Suprapubic skin (tissue), 4 donors: ENCODE measurements around the gene KLF18. TPM values are rescaled to one million over a fixed set of nuclear protein-coding genes. Genes with fewer than 3 reads are reported as not detected.

Experiments used
- DNase-seq, 2 donors: peaks; one replicate each; pipeline ENCODE4 v3.0.0-alpha.2; 2019; ENCODE audit warnings: low spot score in 2 of 2
- H3K27ac ChIP-seq: fragments of 200-600 bp; sonication (generic); one replicate; pipeline ENCODE4 v1.5.1; 2019
- H3K27me3 ChIP-seq: fragments of 200-600 bp; sonication (generic); one replicate; pipeline ENCODE4 v1.5.1; 2019
- H3K36me3 ChIP-seq: fragments of 200-600 bp; sonication (generic); one replicate; pipeline ENCODE4 v1.5.1; 2019
- H3K4me1 ChIP-seq: fragments of 200-600 bp; sonication (generic); one replicate; pipeline ENCODE4 v1.5.1; 2019
- H3K4me3 ChIP-seq: fragments of 200-600 bp; sonication (generic); one replicate; pipeline ENCODE4 v1.5.1; 2019; ENCODE audit warnings: mild to moderate bottlenecking
- H3K9me3 ChIP-seq: fragments of 200-600 bp; sonication (generic); one replicate; pipeline ENCODE4 v1.5.1; 2019
- EP300 ChIP-seq: sonication (generic); formaldehyde crosslinking; IDR thresholded peaks from one replicate; pipeline ENCODE4 v1.6.1; 2017; ENCODE audit warnings: antibody characterized with exemption
- POLR2A ChIP-seq, 2 donors: fragments of 450-650 bp; IDR thresholded peaks; one replicate each; pipeline ENCODE4 v1.6.1; 2017; ENCODE audit warnings: antibody characterized with exemption in 2 of 2, mild to moderate bottlenecking in 2 of 2, moderate library complexity in 2 of 2
- POLR2AphosphoS5 ChIP-seq, 3 donors: sonication (generic); formaldehyde crosslinking; IDR thresholded peaks; one replicate each; pipeline ENCODE4 v1.6.1; 2017; ENCODE audit warnings: antibody characterized with exemption in 3 of 3
- WGBS: methylation state at CpG from one replicate; pipeline ENCODE4 v1.1.5; 2018; 5-methylcytosine and 5-hydroxymethylcytosine counted together
- total RNA-seq, 4 donors: library from RNA; depleted of rRNA; stranded (reverse); fragments of >200 nt; gene quantifications; one replicate each; pipeline ENCODE4 v1.1.0, GENCODE V29; 2016
- TF ChIP-seq, protein P1 (sequence below), 2 donors: fragments of 200-600 bp in 1 of 2; fragments of 450-650 bp in 1 of 2; sonication (generic) in 1 of 2; IDR thresholded peaks; one replicate each; pipeline ENCODE4 v1.5.1; 2016 to 2019; ENCODE audit warnings: antibody characterized with exemption in 2 of 2, mild to moderate bottlenecking in 1 of 2, moderate library complexity in 1 of 2

KLF18 gene
- total RNA-seq, 4 donors from 2014 or later = not detected

DNA sequence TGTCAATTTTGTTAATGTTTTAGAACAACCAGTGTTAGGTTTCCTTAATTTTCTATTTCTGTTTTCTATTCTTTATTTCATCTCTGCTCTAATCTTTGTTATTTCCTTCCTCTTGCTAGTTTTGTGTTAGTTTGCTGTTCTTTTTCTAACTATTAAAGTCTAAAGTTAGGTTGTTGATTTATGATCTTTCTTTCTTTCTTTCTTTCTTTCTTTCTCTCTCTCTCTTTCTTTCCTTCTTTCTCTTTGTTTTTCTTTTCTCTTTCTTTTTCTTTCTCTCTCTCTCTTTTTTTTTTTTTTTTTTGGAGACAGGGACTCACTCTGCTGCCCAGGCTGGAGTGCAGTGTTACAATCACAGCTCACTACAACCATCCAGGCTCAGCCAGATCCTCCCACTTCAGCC, 17.4 kb upstream of the KLF18 start:
- TF ChIP-seq POLR2A (IDR thresholded peaks at IDR 0.05) = no peak
- TF ChIP-seq, protein P1, sequence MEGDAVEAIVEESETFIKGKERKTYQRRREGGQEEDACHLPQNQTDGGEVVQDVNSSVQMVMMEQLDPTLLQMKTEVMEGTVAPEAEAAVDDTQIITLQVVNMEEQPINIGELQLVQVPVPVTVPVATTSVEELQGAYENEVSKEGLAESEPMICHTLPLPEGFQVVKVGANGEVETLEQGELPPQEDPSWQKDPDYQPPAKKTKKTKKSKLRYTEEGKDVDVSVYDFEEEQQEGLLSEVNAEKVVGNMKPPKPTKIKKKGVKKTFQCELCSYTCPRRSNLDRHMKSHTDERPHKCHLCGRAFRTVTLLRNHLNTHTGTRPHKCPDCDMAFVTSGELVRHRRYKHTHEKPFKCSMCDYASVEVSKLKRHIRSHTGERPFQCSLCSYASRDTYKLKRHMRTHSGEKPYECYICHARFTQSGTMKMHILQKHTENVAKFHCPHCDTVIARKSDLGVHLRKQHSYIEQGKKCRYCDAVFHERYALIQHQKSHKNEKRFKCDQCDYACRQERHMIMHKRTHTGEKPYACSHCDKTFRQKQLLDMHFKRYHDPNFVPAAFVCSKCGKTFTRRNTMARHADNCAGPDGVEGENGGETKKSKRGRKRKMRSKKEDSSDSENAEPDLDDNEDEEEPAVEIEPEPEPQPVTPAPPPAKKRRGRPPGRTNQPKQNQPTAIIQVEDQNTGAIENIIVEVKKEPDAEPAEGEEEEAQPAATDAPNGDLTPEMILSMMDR (IDR thresholded peaks at IDR 0.05) = no peak
- no peak for TF ChIP-seq POLR2AphosphoS5 (IDR thresholded peaks at IDR 0.05)
- TF ChIP-seq EP300 = no peak

DNA sequence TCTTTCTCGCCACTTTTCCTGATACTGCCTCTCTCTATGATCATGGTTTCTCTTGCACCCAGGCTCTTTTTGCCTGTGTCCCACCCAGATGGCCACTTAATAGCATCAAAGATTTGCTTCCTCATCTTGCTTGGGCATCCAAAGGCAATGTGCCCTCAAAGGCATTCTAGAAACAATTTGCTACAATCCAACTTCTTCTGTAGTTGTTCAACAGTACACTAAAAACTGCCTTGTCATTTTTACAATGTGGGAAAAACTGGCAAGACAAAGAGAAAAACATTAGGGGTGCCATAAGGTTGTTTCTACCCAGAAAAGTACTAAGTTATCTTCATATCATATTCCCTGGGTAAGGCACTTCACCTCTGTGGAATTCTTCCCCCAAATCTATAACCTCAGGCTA, 16.5 kb upstream of the KLF18 start:
- 91% methylated on average over 1 of the region's 1 CpG for WGBS
- TF ChIP-seq, protein P1 (IDR thresholded peaks at IDR 0.05) = no peak
- TF ChIP-seq EP300 (no peak), POLR2AphosphoS5 (IDR thresholded peaks at IDR 0.05) (no peak), POLR2A (IDR thresholded peaks at IDR 0.05) (no peak)

More for the DNA sequence above, 17.4 kb upstream of the KLF18 start:
- Histone ChIP-seq H3K36me3 (no peaks in the 10 kb centered on the region), H3K4me1 (no peaks in the 10 kb centered on the region), H3K9me3 (no peaks in the 10 kb centered on the region), H3K27ac (no peak overlapping the region), H3K27me3 (no peaks in the 10 kb centered on the region), H3K4me3 (no peak overlapping the region)
- DNase-seq = no peak

DNA sequence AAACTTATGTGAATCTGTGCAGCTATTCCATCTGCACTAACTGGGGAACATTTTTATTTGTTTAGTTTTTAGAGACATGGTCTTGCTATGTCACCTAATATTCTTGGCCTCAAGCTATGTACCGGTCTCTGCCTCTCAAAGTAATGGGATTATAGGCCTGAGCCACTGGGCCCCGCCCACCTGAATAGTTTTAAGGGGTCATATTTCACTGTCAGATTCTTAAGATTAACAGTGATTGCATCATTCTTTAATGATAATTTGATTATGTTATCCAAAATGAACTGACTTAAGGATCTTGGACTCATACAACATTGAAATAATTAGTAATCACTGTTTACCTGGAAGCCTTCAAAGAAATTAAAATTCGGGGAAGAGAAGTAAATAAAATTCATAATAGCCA, 12.6 kb upstream of the KLF18 start:
- TF ChIP-seq POLR2AphosphoS5 (IDR thresholded peaks at IDR 0.05) (no peak), POLR2A (IDR thresholded peaks at IDR 0.05) (no peak), EP300 (no peak)
- TF ChIP-seq, protein P1 (IDR thresholded peaks at IDR 0.05) = no peak
- no peak for DNase-seq
- 69% methylated on average over 3 of the region's 3 CpGs for WGBS
- H3K36me3 ChIP-seq = no peaks in the 10 kb centered on the region
- no peaks in the 10 kb centered on the region for H3K9me3 ChIP-seq
- H3K27ac ChIP-seq = no peak overlapping the region
- H3K27me3 ChIP-seq = peaks cover 6% of the 10 kb centered on the region
- H3K4me1 ChIP-seq = no peaks in the 10 kb centered on the region
- H3K4me3 ChIP-seq = no peak overlapping the region

More for the DNA sequence above, 16.5 kb upstream of the KLF18 start:
- H3K27me3 ChIP-seq = no peaks in the 10 kb centered on the region
- no peaks in the 10 kb centered on the region for H3K36me3 ChIP-seq
- no peaks in the 10 kb centered on the region for H3K9me3 ChIP-seq
- no peak overlapping the region for H3K4me3 ChIP-seq
- H3K4me1 ChIP-seq = no peaks in the 10 kb centered on the region
- no peak overlapping the region for H3K27ac ChIP-seq
- DNase-seq = no peak

DNA sequence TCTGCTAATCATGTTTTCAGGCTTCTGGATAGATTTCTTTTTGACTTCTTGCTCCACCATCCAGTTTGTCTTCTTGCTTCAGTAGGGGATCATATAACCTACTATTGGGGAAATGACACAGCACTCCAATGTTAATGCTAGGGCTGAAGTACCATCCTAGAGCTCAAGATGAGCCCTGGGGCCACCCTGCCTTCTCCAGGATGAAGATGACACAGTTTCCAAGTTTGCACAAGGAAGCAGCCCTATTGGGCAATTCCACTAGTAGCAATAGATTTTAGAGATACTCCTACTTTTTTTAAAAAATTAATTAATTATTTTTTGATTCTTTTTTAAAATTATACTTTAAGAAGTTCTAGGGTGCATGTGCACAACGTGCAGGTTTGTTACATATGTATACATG, 11.3 kb upstream of the KLF18 start:
- no peak for DNase-seq
- H3K4me3 ChIP-seq = no peak overlapping the region
- no peaks in the 10 kb centered on the region for H3K36me3 ChIP-seq
- TF ChIP-seq POLR2AphosphoS5 (IDR thresholded peaks at IDR 0.05) (no peak), EP300 (no peak), POLR2A (IDR thresholded peaks at IDR 0.05) (no peak)
- TF ChIP-seq, protein P1 (IDR thresholded peaks at IDR 0.05) = no peak
- H3K27ac ChIP-seq = no peak overlapping the region
- 94% methylated on average over 1 of the region's 1 CpG for WGBS
- H3K4me1 ChIP-seq = no peaks in the 10 kb centered on the region
- peaks cover 8% of the 10 kb centered on the region for H3K27me3 ChIP-seq
- H3K9me3 ChIP-seq = no peaks in the 10 kb centered on the region

DNA sequence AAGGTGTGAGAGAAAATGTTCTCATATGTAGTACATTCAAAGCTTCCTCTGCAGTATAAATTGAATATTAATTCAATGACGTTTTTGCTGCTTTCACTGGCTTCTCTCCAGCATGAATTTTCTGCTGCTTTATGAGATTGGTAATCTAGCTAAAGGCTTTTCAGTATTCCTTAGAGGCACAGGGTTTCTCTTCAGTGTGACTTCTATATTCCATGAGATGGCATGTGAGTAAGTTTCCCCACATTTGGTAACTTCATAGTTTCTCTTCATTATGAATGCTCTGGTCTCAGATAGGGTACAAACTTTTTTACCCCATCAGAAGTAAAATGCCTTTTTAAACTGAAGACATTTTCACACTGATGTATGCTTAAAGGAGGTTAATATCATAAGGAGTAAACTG, 10.4 kb upstream of the KLF18 start:
- Histone ChIP-seq H3K27ac (no peak overlapping the region), H3K27me3 (peaks cover 8% of the 10 kb centered on the region), H3K36me3 (no peaks in the 10 kb centered on the region), H3K9me3 (no peaks in the 10 kb centered on the region), H3K4me1 (no peaks in the 10 kb centered on the region), H3K4me3 (no peak overlapping the region)
- DNase-seq = no peak
- TF ChIP-seq, protein P1 (IDR thresholded peaks at IDR 0.05) = no peak
- TF ChIP-seq POLR2A (IDR thresholded peaks at IDR 0.05) (no peak), EP300 (no peak), POLR2AphosphoS5 (IDR thresholded peaks at IDR 0.05) (no peak)
- WGBS = 10% methylated on average over 1 of the region's 1 CpG
